ENCODE measurements around the gene ANKS3.

The ANKS3 gene

GRCh38 chr16:4728676-4729075 is 5.4 kb downstream of the ANKS3 start:
- no peak for DNase-seq (ENCODE audit: low read depth in 2 of 2, low spot score in 1 of 2)

GRCh38 chr16:4726616-4727015 is 7.5 kb downstream of the ANKS3 start:
- no peak for DNase-seq (ENCODE audit: low read depth in 2 of 2, low spot score in 1 of 2)

GRCh38 chr16:4724661-4725270 is 9.3 kb downstream of the ANKS3 start:
- no peak for DNase-seq (ENCODE audit: low read depth in 2 of 2, low spot score in 1 of 2)

GRCh38 chr16:4723071-4723767 is 10.9 kb downstream of the ANKS3 start:
- DNase-seq (ENCODE audit: low read depth in 2 of 2, low spot score in 1 of 2) = no peak

GRCh38 chr16:4718466-4718865 is 15.6 kb downstream of the ANKS3 start:
- no peak for DNase-seq (ENCODE audit: low read depth in 2 of 2, low spot score in 1 of 2)

- DNase-seq (ENCODE audit: low read depth in 2 of 2, low spot score in 1 of 2) = no peak
Measured at GRCh38 chr16:4714996-4715395, 19.1 kb downstream of the ANKS3 start.

- DNase-seq (ENCODE audit: low read depth in 2 of 2, low spot score in 1 of 2) = no peak
Measured at GRCh38 chr16:4713663-4714501, 20.2 kb downstream of the ANKS3 start.

GRCh38 chr16:4709481-4709880 is 24.6 kb downstream of the ANKS3 start:
- no peak for DNase-seq (ENCODE audit: low read depth in 2 of 2, low spot score in 1 of 2)

GRCh38 chr16:4706871-4707270 is 27.2 kb downstream of the ANKS3 start:
- DNase-seq (ENCODE audit: low read depth in 2 of 2, low spot score in 1 of 2) = no peak

GRCh38 chr16:4704913-4705312 is 29.2 kb downstream of the ANKS3 start:
- DNase-seq (ENCODE audit: low read depth in 2 of 2, low spot score in 1 of 2) = no peak

- DNase-seq (ENCODE audit: low read depth in 2 of 2, low spot score in 1 of 2) = no peak
Measured at GRCh38 chr16:4704491-4704890, 29.6 kb downstream of the ANKS3 start.

- no peak for DNase-seq (ENCODE audit: low read depth in 2 of 2, low spot score in 1 of 2)
Measured at GRCh38 chr16:4703906-4704305, 30.2 kb downstream of the ANKS3 start.

GRCh38 chr16:4702466-4702808 is 31.6 kb downstream of the ANKS3 start:
- no peak for DNase-seq (ENCODE audit: low read depth in 2 of 2, low spot score in 1 of 2)

- no peak for DNase-seq (ENCODE audit: low read depth in 2 of 2, low spot score in 1 of 2)
Measured at GRCh38 chr16:4701791-4702465, 32.1 kb downstream of the ANKS3 start.

- DNase-seq (ENCODE audit: low read depth in 2 of 2, low spot score in 1 of 2) = no peak
Measured at GRCh38 chr16:4700997-4701743, 32.9 kb downstream of the ANKS3 start.

- DNase-seq (ENCODE audit: low read depth in 2 of 2, low spot score in 1 of 2) = no peak
Measured at GRCh38 chr16:4700380-4700996, 33.6 kb downstream of the ANKS3 start.

- DNase-seq (ENCODE audit: low read depth in 2 of 2, low spot score in 1 of 2) = no peak
Measured at GRCh38 chr16:4699046-4699556, 35.0 kb downstream of the ANKS3 start.

GRCh38 chr16:4698321-4699045 is 35.6 kb downstream of the ANKS3 start:
- DNase-seq (ENCODE audit: low read depth in 2 of 2, low spot score in 1 of 2) = no peak

- no peak for DNase-seq (ENCODE audit: low read depth in 2 of 2, low spot score in 1 of 2)
Measured at GRCh38 chr16:4697848-4698291, 36.2 kb downstream of the ANKS3 start.
